ENCODE results near the gene AVL9. TPM values are rescaled to one million over a fixed set of nuclear protein-coding genes. Genes with fewer than 3 reads are reported as not detected.
A peak's percentile ranks its signal among the peaks of the same experiment; 100 is the strongest.

Gene AVL9
- total and polyA plus RNA-seq, 2 experiments from 2014 or later, result 13.1 to 33.8 TPM

- no peak for TF ChIP-seq CTCF (conservative IDR thresholded peaks at IDR 0.05; ENCODE audit: low read depth in 2 of 2)
- TF ChIP-seq ZNF331 (CRISPR knock-in tag; IDR thresholded peaks at IDR 0.05; ENCODE audit: low read depth), result no peak
- no peak for TF ChIP-seq ZNF114 (CRISPR knock-in tag; IDR thresholded peaks at IDR 0.05)
- TF ChIP-seq STAT1 (IDR thresholded peaks at IDR 0.05; ENCODE audit: unreplicated experiment), result no peak
- TF ChIP-seq CREB1 (CRISPR knock-in tag; IDR thresholded peaks at IDR 0.05; ENCODE audit: low read depth), result no peak
Measured at GRCh38 chr7:32583791-32584190, 88.5 kb downstream of the AVL9 start (continued).

- no peaks in the 10 kb centered on the region for H3K27me3 ChIP-seq (ENCODE audit: insufficient read depth)
- peaks cover 35% of the 10 kb centered on the region for H3K4me1 Mint-ChIP-seq
- peak overlapping the region; percentile 74 for H3K27ac Mint-ChIP-seq
- DNase-seq (ENCODE audit: low spot score) (no peak), ATAC-seq (peak; percentile 57)
- peak overlapping the region; percentile 67 for H3K27ac ChIP-seq (ENCODE audit: low read depth)
- peak overlapping the region; percentile 19; the same call in 1 of the 2 replicates for H3K4me2 ChIP-seq
- no peak overlapping the region for H3K4me3 ChIP-seq
- peaks cover 20% of the 10 kb centered on the region for H3K27me3 Mint-ChIP-seq (ENCODE audit: insufficient read depth, low read depth, poor library complexity)
- H3K4me1 ChIP-seq (ENCODE audit: insufficient read depth), result peaks cover 30% of the 10 kb centered on the region
- peaks cover 22% of the 10 kb centered on the region; the same call in 1 of the 2 replicates for H3K36me3 ChIP-seq (ENCODE audit: insufficient read depth)
- peaks cover 4% of the 10 kb centered on the region for H3K9me2 ChIP-seq (ENCODE audit: insufficient read depth)
- no peaks in the 10 kb centered on the region for H3F3A ChIP-seq (replicated peaks; ENCODE audit: low read depth)
- no peaks in the 10 kb centered on the region for H4K20me1 ChIP-seq (replicated peaks; ENCODE audit: insufficient read depth)
- TF ChIP-seq ZNF462 (CRISPR knock-in tag; IDR thresholded peaks at IDR 0.05) (no peak), ZNF331 (CRISPR knock-in tag; IDR thresholded peaks at IDR 0.05; ENCODE audit: low read depth) (no peak), CTCF (conservative IDR thresholded peaks at IDR 0.05; ENCODE audit: low read depth in 2 of 2) (no peak), CREB1 (CRISPR knock-in tag; IDR thresholded peaks at IDR 0.05; ENCODE audit: low read depth) (no peak), ETS1 (IDR thresholded peaks at IDR 0.05) (no peak)
- no peaks in the 10 kb centered on the region; the same call in 2 of the 3 replicates for H3K9me3 Mint-ChIP-seq
- no peak overlapping the region for H2AFZ ChIP-seq
- H3K36me3 Mint-ChIP-seq (ENCODE audit: low read depth), result peaks cover 60% of the 10 kb centered on the region
- H3K79me2 ChIP-seq (replicated peaks; ENCODE audit: insufficient read depth), result no peaks in the 10 kb centered on the region
- H3K4me3 Mint-ChIP-seq, result no peak overlapping the region
Measured at GRCh38 chr7:32586291-32587221, 91.3 kb downstream of the AVL9 start.
